Measurements from ENCODE around the gene MARF1. TPM values are rescaled to one million over a fixed set of nuclear protein-coding genes. Genes with fewer than 3 reads are reported as not detected.

MARF1 gene
- polyA plus RNA-seq, 3 donors: 5.7 to 39.9 (median 9.8) TPM

DNA sequence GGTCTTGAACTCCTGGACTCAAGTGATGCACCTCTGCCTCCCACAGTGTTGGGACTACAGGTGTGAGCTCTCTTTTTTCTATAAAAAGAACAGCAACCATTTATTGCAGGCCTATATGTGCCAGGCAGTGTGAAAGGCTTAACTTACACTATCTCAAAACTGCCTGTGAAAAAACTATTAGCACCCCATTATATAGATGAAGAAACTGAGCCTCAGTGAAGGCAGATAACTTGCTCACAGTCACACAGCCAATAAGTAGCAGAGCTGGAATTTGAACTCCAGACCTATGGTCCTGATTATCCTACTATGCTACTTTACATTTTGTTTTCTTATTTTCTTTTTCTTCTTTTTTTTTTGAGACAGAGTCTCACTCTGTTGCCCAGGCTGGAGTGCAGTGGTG lies 22.2 kb upstream of the MARF1 start:
- Histone ChIP-seq H4K20me1 (ENCODE audit: insufficient read depth, low read length) (peaks cover 60% of the 10 kb centered on the region), H3K4me3 (replicated peaks in 1 of 3; ENCODE audit: low read depth in 2 of 3, low read length in 3 of 3) (no peak overlapping the region), H2AFZ (ENCODE audit: insufficient read depth, low read depth, low read length, poor library complexity, severe bottlenecking) (no peak overlapping the region), H3K36me3 (replicated peaks in 1 of 2; ENCODE audit: control insufficient read depth in 1 of 2, insufficient read depth in 2 of 2, low read length in 2 of 2) (peaks cover 61 to 91% of the 10 kb centered on the region in 2 donors), H3K4me2 (replicated peaks; ENCODE audit: extremely low read depth, low read length, poor library complexity, severe bottlenecking) (no peak overlapping the region), H3K9ac (ENCODE audit: insufficient read depth, low read length, poor library complexity, severe bottlenecking) (no peak overlapping the region), H3K4me1 (ENCODE audit: control insufficient read depth in 1 of 2, insufficient read depth in 2 of 2, low read length in 2 of 2) (peaks cover 0 to 5% of the 10 kb centered on the region in 2 donors), H3K9me3 (replicated peaks in 1 of 2; ENCODE audit: control insufficient read depth in 1 of 2, insufficient read depth in 1 of 2, low read length in 2 of 2) (no peaks in the 10 kb centered on the region), H3K27me3 (ENCODE audit: control insufficient read depth in 2 of 2, insufficient read depth in 2 of 2, low read length in 2 of 2) (no peaks in the 10 kb centered on the region), H3K27ac (ENCODE audit: low read depth in 1 of 2, low read length in 2 of 2) (no peak overlapping the region), H3K79me2 (ENCODE audit: insufficient read depth, low read length) (peaks cover 88% of the 10 kb centered on the region)
- no peaks in the 10 kb centered on the region for H3K27me3 Mint-ChIP-seq (ENCODE audit: low read depth in 3 of 3)
- H3K4me3 Mint-ChIP-seq: no peak overlapping the region
- intact Hi-C loops (cut with micrococcal nuclease): no loop called here
- H3K9me3 Mint-ChIP-seq: peaks cover 0 to 2% (median 0%) of the 10 kb centered on the region in 7 donors
- H3K4me1 Mint-ChIP-seq: peaks cover 6% of the 10 kb centered on the region
- H3K27ac Mint-ChIP-seq: peak overlapping the region in 2 of 7 donors; percentile 3 to 42
- no peak for DNase-seq
- peaks cover 56 to 94% of the 10 kb centered on the region in 2 donors for H3K36me3 Mint-ChIP-seq
- TF ChIP-seq, protein P1, sequence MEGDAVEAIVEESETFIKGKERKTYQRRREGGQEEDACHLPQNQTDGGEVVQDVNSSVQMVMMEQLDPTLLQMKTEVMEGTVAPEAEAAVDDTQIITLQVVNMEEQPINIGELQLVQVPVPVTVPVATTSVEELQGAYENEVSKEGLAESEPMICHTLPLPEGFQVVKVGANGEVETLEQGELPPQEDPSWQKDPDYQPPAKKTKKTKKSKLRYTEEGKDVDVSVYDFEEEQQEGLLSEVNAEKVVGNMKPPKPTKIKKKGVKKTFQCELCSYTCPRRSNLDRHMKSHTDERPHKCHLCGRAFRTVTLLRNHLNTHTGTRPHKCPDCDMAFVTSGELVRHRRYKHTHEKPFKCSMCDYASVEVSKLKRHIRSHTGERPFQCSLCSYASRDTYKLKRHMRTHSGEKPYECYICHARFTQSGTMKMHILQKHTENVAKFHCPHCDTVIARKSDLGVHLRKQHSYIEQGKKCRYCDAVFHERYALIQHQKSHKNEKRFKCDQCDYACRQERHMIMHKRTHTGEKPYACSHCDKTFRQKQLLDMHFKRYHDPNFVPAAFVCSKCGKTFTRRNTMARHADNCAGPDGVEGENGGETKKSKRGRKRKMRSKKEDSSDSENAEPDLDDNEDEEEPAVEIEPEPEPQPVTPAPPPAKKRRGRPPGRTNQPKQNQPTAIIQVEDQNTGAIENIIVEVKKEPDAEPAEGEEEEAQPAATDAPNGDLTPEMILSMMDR (IDR thresholded peaks at IDR 0.05): no peak

DNA sequence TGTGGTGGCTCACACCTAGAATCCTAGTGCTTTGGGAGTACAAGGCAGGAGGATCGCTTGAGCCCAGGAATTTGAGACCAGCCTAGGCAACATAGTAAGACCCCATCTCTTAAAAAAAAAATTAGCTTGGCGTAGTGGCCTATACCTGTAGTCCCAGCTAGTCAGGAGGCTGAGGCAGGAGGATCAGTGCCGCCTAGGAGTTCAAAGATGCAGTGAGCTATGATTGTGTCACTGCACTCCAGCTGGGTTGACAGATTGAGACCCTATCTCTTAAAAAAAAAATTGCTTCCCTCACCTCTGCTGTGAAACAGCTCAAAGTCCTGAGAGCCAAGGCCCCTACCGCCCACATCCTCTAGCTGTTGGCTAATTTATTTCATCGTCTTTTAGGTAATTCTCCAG lies 17.2 kb upstream of the MARF1 start:
- H3K4me3 Mint-ChIP-seq: no peak overlapping the region

More for the DNA sequence above, 17.2 kb upstream of the MARF1 start:
- no peaks in the 10 kb centered on the region for H3K9me3 Mint-ChIP-seq
- H3K79me2 ChIP-seq (ENCODE audit: insufficient read depth, low read length): peaks cover 95% of the 10 kb centered on the region
- TF ChIP-seq, protein P1 (IDR thresholded peaks at IDR 0.05): no peak
- H3K36me3 ChIP-seq (replicated peaks in 1 of 2; ENCODE audit: control insufficient read depth in 1 of 2, insufficient read depth in 2 of 2, low read length in 2 of 2): peaks cover 21 to 66% of the 10 kb centered on the region in 2 donors
- H3K27me3 ChIP-seq (ENCODE audit: control insufficient read depth in 2 of 2, insufficient read depth in 2 of 2, low read length in 2 of 2): no peaks in the 10 kb centered on the region
- H3K27ac ChIP-seq (ENCODE audit: low read depth in 1 of 2, low read length in 2 of 2): peak overlapping the region in 1 of 2 donors; percentile 45
- H3K27me3 Mint-ChIP-seq (ENCODE audit: low read depth in 3 of 3): no peaks in the 10 kb centered on the region
- H3K9me3 ChIP-seq (replicated peaks in 1 of 2; ENCODE audit: control insufficient read depth in 1 of 2, insufficient read depth in 1 of 2, low read length in 2 of 2): no peaks in the 10 kb centered on the region
- H3K27ac Mint-ChIP-seq: peak overlapping the region in 5 of 7 donors; percentile 13 to 81 (median 41)
- peaks cover 45 to 57% of the 10 kb centered on the region in 2 donors for H3K36me3 Mint-ChIP-seq
- H3K4me3 ChIP-seq (replicated peaks in 1 of 3; ENCODE audit: low read depth in 2 of 3, low read length in 3 of 3): no peak overlapping the region
- WGBS (ENCODE audit: insufficient coverage): 82% methylated on average over 4 of the region's 5 CpGs
- no peak overlapping the region for H3K4me2 ChIP-seq (replicated peaks; ENCODE audit: extremely low read depth, low read length, poor library complexity, severe bottlenecking)
- H2AFZ ChIP-seq (ENCODE audit: insufficient read depth, low read depth, low read length, poor library complexity, severe bottlenecking): no peak overlapping the region
- intact Hi-C loops (cut with micrococcal nuclease): no loop called here
- peaks cover 15% of the 10 kb centered on the region for H3K4me1 Mint-ChIP-seq
- peaks cover 2 to 8% of the 10 kb centered on the region in 2 donors for H3K4me1 ChIP-seq (ENCODE audit: control insufficient read depth in 1 of 2, insufficient read depth in 2 of 2, low read length in 2 of 2)
- H3K9ac ChIP-seq (ENCODE audit: insufficient read depth, low read length, poor library complexity, severe bottlenecking): no peak overlapping the region
- no peak for DNase-seq
- H4K20me1 ChIP-seq (ENCODE audit: insufficient read depth, low read length): peaks cover 91% of the 10 kb centered on the region
